Stomach (tissue), 9 donors: ENCODE measurements around the gene FHIP2A. TPM values are rescaled to one million over a fixed set of nuclear protein-coding genes. Genes with fewer than 3 reads are reported as not detected.

ENCODE experiments used
- DNase-seq, 2 donors: peaks; one replicate each; pipeline versions ENCODE4 v3.0.0 to v3.0.0-alpha.2; 2013 to 2019
- H3K27ac ChIP-seq, 5 donors: fragments of 200-600 bp in 4 of 5; sonication (generic) in 4 of 5; one replicate each; pipeline ENCODE4 v1.5.1; 2013 to 2019; ENCODE audit warnings: mild to moderate bottlenecking in 1 of 5, moderate library complexity in 1 of 5
- H3K27me3 ChIP-seq, 3 donors: fragments of 200-600 bp; sonication (generic); one replicate each; pipeline ENCODE4 v1.5.1; 2017 to 2019; ENCODE audit warnings: mixed run types in 1 of 3
- H3K36me3 ChIP-seq, 4 donors: fragments of 200-600 bp; sonication (generic); 1 replicate in 3 of 4; 2 replicates in 1 of 4; pipeline ENCODE4 v1.5.1; 2016 to 2019
- H3K4me1 ChIP-seq, 4 donors: fragments of 200-600 bp; sonication (generic); one replicate each; pipeline ENCODE4 v1.5.1; 2016 to 2019
- H3K4me3 ChIP-seq, 4 donors: fragments of 200-600 bp; sonication (generic) in 3 of 4; one replicate each; pipeline ENCODE4 v1.5.1; 2016 to 2019; ENCODE audit warnings: mild to moderate bottlenecking in 1 of 4
- H3K9me3 ChIP-seq, 4 donors: fragments of 200-600 bp; sonication (generic); one replicate each; pipeline ENCODE4 v1.5.1; 2016 to 2019
- CTCF ChIP-seq, 7 experiments: fragments of 450-650 bp in 4 of 7; fragments of 200-600 bp in 3 of 7; sonication (generic) in 3 of 7; IDR thresholded peaks; one replicate each; pipeline ENCODE4 v1.5.1; 2016 to 2019; ENCODE audit warnings: antibody characterized with exemption in 7 of 7, control low read depth in 2 of 7, mild to moderate bottlenecking in 1 of 7
- EP300 ChIP-seq: sonication (generic); formaldehyde crosslinking; IDR thresholded peaks from one replicate; pipeline ENCODE4 v1.6.1; 2017; ENCODE audit warnings: antibody characterized with exemption
- POLR2A ChIP-seq, 4 donors: fragments of 450-650 bp; IDR thresholded peaks; one replicate each; pipeline ENCODE4 v1.6.1; 2016; ENCODE audit warnings: antibody characterized with exemption in 4 of 4, control low read depth in 2 of 4, mild to moderate bottlenecking in 1 of 4, moderate library complexity in 1 of 4
- POLR2AphosphoS5 ChIP-seq, 3 donors: sonication (generic); formaldehyde crosslinking; IDR thresholded peaks; one replicate each; pipeline ENCODE4 v1.6.1; 2016; ENCODE audit warnings: antibody characterized with exemption in 3 of 3
- WGBS, 5 donors: extraction: QIAGEN DNeasy Blood & Tissue Kit in 3 of 5; methylation state at CpG; one replicate each; pipeline versions ENCODE4 v1.1.5 to v1.1.7; 2013 to 2018; 5-methylcytosine and 5-hydroxymethylcytosine counted together
- intact Hi-C: fragments of 100-400 bp; cut with DNase I; formaldehyde crosslinking; loops from one replicate; pipeline ENCODE4 v1.15.1; 2023; ENCODE audit warnings: low total_unique reads
- polyA plus RNA-seq, 3 donors: library from polyadenylated mRNA; stranded (reverse); fragments of 200-250 nt; gene quantifications; one replicate each; pipeline ENCODE4 v1.2.3, GENCODE V29; 2013
- total RNA-seq, 5 donors: library from RNA; depleted of rRNA; stranded (reverse); fragments of >200 nt; gene quantifications; one replicate each; pipeline versions ENCODE4 v1.1.0 to v1.2.3, GENCODE V29; 2014 to 2016
- donor health status: healthy with polysubstance abuse.
- donor health status: Bipolar disorder and iron deficiency.
- donor health status: healthy.

The FHIP2A gene
- total and polyA plus RNA-seq, 8 donors = 0.87 to 264 (median 10.5) TPM

GRCh38 chr10:114816308-114816707 lies 5.3 kb upstream of the FHIP2A start:
- TF ChIP-seq CTCF (IDR thresholded peaks at IDR 0.05) (no peak), POLR2AphosphoS5 (IDR thresholded peaks at IDR 0.05) (no peak), POLR2A (IDR thresholded peaks at IDR 0.05) (no peak), EP300 (no peak)
- Histone ChIP-seq H3K27me3 (no peaks in the 10 kb centered on the region), H3K9me3 (no peaks in the 10 kb centered on the region), H3K4me3 (no peak overlapping the region), H3K27ac (no peak overlapping the region), H3K4me1 (peaks cover 0 to 8% (median 3%) of the 10 kb centered on the region in 4 donors), H3K36me3 (no peaks in the 10 kb centered on the region)
- no peak for DNase-seq
- WGBS, 5 donors = 88 to 96% (median 93%) methylated on average over 7 of the region's 7 CpGs
- intact Hi-C loops = no loop called here

GRCh38 chr10:114819322-114819721 lies 2.3 kb upstream of the FHIP2A start:
- H3K4me1 ChIP-seq = peaks cover 11 to 24% (median 16%) of the 10 kb centered on the region in 4 donors
- H3K27ac ChIP-seq = no peak overlapping the region
- 78 to 96% (median 83%) methylated on average over 1 of the region's 1 CpG for WGBS, 5 donors
- H3K4me3 ChIP-seq = no peak overlapping the region
- no peaks in the 10 kb centered on the region for H3K36me3 ChIP-seq
- no peaks in the 10 kb centered on the region for H3K27me3 ChIP-seq
- H3K9me3 ChIP-seq = no peaks in the 10 kb centered on the region
- no peak for DNase-seq
- TF ChIP-seq POLR2A (IDR thresholded peaks at IDR 0.05) (no peak), CTCF (IDR thresholded peaks at IDR 0.05) (no peak), EP300 (no peak), POLR2AphosphoS5 (IDR thresholded peaks at IDR 0.05) (no peak)
- intact Hi-C loops = no loop called here

DNA sequence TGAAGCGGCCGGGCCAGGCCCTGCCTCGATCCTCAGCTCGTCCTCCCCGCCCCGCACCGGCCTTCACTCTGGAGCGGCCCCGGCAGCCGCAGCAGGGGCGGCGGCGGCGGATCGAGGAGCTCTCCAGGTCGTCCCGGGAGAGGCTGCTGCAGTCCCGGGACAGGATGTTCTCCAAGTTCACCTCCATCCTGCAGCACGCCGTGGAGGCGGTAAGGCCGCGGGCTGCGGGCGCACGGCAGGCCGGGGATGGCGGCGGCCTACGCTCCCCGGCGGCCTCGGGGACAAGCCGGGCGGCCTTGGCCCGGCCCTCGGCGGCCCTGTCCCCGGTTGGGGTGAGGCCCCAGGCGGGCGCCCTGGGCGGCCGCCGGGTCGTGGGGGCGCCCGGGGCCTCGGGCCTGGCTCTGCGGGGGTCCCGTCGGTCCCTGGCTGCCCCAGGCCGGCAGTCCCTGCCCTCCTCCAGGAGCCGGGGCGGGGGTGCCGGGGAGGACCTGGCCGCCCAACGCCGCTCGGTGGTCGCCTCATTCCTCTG lies 399 bp downstream of the FHIP2A start:
- DNase-seq = peak; percentile 46 to 77
- Histone ChIP-seq H3K36me3 (no peaks in the 10 kb centered on the region), H3K4me3 (peak overlapping the region; percentile 57 to 99 (median 82)), H3K27ac (peak overlapping the region; percentile 93 to 99 (median 98)), H3K9me3 (no peaks in the 10 kb centered on the region), H3K4me1 (peaks cover 35 to 50% (median 41%) of the 10 kb centered on the region in 4 donors), H3K27me3 (no peaks in the 10 kb centered on the region)
- 0 to 1% (median 1%) methylated on average over 7 to 60 of the region's 60 CpGs for WGBS, 5 donors
- intact Hi-C loops = no loop called here
- TF ChIP-seq POLR2AphosphoS5 (IDR thresholded peaks at IDR 0.05) (peak in 1 of 3 donors; percentile 1), EP300 (no peak), CTCF (IDR thresholded peaks at IDR 0.05) (peak in 1 of 7 experiments; percentile 15), POLR2A (IDR thresholded peaks at IDR 0.05) (no peak)

- peaks cover 35 to 54% (median 44%) of the 10 kb centered on the region in 4 donors for H3K4me1 ChIP-seq
- H3K27me3 ChIP-seq = no peaks in the 10 kb centered on the region
- peak overlapping the region; percentile 57 to 99 (median 82) for H3K4me3 ChIP-seq
- TF ChIP-seq EP300 = no peak
- no peak for TF ChIP-seq CTCF (IDR thresholded peaks at IDR 0.05)
- peak in 1 of 3 donors; percentile 37 for TF ChIP-seq POLR2AphosphoS5 (IDR thresholded peaks at IDR 0.05)
- DNase-seq = peak; percentile 29 to 66
- intact Hi-C loops = no loop called here
- 0 to 1% (median 1%) methylated on average over 16 to 22 of the region's 22 CpGs for WGBS, 5 donors
- H3K9me3 ChIP-seq = no peaks in the 10 kb centered on the region
- H3K27ac ChIP-seq = peak overlapping the region; percentile 93 to 99 (median 98)
- H3K36me3 ChIP-seq = no peaks in the 10 kb centered on the region
These were observed 980 bp downstream of the FHIP2A start for GRCh38 chr10:114822444-114823076.
